Measurements from ENCODE around the gene SFT2D1.

SFT2D1 gene

DNA sequence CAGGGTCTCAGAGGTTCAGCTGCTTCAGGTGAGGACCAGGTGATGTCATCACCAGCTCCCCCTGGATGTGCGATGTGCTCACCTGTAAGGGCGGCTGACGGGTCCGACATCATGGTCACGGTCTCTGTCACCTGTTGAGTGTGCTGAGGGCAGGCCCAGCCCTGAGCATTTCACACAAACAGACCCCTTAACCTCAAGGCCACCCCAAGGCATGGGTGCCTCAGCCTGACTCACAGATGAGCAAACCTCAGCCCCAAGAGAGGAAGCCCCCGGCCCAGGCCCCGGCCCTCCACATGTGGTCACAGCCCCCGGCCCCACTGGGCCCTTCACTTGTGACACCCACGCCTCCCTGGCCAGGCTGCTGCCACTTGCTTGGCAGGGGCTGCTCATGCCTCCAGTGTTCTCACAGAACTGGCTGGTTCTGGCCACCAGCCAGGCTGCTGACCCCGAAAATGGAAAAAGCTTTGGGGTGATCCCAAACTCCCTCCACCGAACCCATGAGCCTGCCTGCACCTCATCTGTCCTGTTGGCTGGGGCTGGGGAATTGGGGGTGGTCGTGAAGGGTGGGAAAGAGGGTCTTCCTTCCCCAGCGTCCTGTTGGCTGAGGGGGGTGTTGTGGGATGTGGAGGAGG is 67.5 kb downstream of the SFT2D1 start:
- no peaks in the 10 kb centered on the region for H4K20me1 ChIP-seq (ENCODE audit: low read depth, low read length)
- no peaks in the 10 kb centered on the region for H3K9me2 ChIP-seq (replicated peaks; ENCODE audit: insufficient read depth, low read length)
- no peaks in the 10 kb centered on the region for H3K9me3 ChIP-seq (ENCODE audit: insufficient read depth, low read length)
- no peaks in the 10 kb centered on the region for H3F3A ChIP-seq (ENCODE audit: insufficient read depth)
- TF ChIP-seq EZH2phosphoT487 (conservative IDR thresholded peaks at IDR 0.05; ENCODE audit: low read length): no peak
- TF ChIP-seq CTCF (IDR thresholded peaks at IDR 0.05; ENCODE audit: insufficient read depth, low read length, poor library complexity, severe bottlenecking): no peak
- no peak overlapping the region for H3K4me3 ChIP-seq (ENCODE audit: insufficient read depth, low read length, poor library complexity, severe bottlenecking)
- H3K9ac ChIP-seq (ENCODE audit: low read length): no peak overlapping the region
- no peaks in the 10 kb centered on the region for H3K27me3 ChIP-seq (ENCODE audit: low read length)
- no peaks in the 10 kb centered on the region for H3K79me2 ChIP-seq (ENCODE audit: insufficient read depth, low read length)
- no peak overlapping the region for H3K27ac ChIP-seq (ENCODE audit: low read depth, low read length)
- H3K4me2 ChIP-seq (ENCODE audit: low read depth, low read length, poor library complexity, severe bottlenecking): no peak overlapping the region
- no peak overlapping the region for H2AFZ ChIP-seq (ENCODE audit: low read depth, low read length, severe bottlenecking)
- no peaks in the 10 kb centered on the region for H3K36me3 ChIP-seq (ENCODE audit: low read length)

DNA sequence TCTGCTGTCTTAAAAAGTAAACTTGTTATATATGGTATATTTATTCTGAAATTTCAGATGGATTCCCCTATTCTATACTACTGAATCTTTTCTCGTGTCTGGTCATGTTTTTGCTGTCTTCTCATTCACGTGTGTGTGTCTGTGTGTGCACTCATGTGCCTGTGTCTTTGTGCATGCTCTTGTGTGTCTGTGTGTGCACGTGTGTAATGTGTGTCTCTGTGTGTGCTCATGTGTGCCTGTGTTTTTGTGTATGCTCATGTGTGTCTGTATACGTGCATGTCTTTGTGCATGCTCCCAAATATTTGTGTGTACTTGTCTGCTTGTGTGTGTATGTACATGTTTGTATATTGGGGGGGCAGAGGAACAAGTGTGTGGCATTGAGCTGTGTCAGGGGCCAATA is 68.2 kb downstream of the SFT2D1 start:
- TF ChIP-seq CTCF (IDR thresholded peaks at IDR 0.05; ENCODE audit: insufficient read depth, low read length, poor library complexity, severe bottlenecking) (no peak), EZH2phosphoT487 (conservative IDR thresholded peaks at IDR 0.05; ENCODE audit: low read length) (no peak)
- no peaks in the 10 kb centered on the region for H3F3A ChIP-seq (ENCODE audit: insufficient read depth)
- H3K9me2 ChIP-seq (replicated peaks; ENCODE audit: insufficient read depth, low read length): no peaks in the 10 kb centered on the region
- no peak overlapping the region for H3K4me3 ChIP-seq (ENCODE audit: insufficient read depth, low read length, poor library complexity, severe bottlenecking)
- H3K4me2 ChIP-seq (ENCODE audit: low read depth, low read length, poor library complexity, severe bottlenecking): no peak overlapping the region
- H4K20me1 ChIP-seq (ENCODE audit: low read depth, low read length): no peaks in the 10 kb centered on the region
- H3K27me3 ChIP-seq (ENCODE audit: low read length): no peaks in the 10 kb centered on the region
- H3K79me2 ChIP-seq (ENCODE audit: insufficient read depth, low read length): no peaks in the 10 kb centered on the region
- no peaks in the 10 kb centered on the region for H3K9me3 ChIP-seq (ENCODE audit: insufficient read depth, low read length)
- no peak overlapping the region for H3K27ac ChIP-seq (ENCODE audit: low read depth, low read length)
- H3K9ac ChIP-seq (ENCODE audit: low read length): no peak overlapping the region
- H2AFZ ChIP-seq (ENCODE audit: low read depth, low read length, severe bottlenecking): no peak overlapping the region
- H3K36me3 ChIP-seq (ENCODE audit: low read length): no peaks in the 10 kb centered on the region

DNA sequence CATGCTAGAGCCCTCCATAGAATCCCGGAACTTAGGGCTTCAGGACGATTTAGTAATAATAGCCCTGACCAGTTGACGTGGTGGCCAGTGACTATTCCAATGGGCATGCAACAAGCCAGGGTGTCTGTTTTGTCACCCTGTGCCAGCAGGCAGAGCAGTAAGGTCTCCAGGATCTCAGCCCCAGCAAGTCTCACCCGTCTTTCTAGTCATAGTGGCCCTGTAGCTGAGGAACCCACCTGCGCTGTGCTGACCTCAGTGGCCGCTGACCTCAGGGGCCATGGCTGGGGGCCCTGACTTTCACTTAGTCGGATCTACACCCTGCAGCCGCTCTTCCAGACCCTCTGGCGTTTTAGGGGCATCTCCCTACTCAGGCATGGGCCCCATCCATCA is 71.0 kb downstream of the SFT2D1 start:
- Histone ChIP-seq H4K20me1 (ENCODE audit: low read depth, low read length) (no peaks in the 10 kb centered on the region), H3K27ac (ENCODE audit: low read depth, low read length) (no peak overlapping the region), H3K9ac (ENCODE audit: low read length) (no peak overlapping the region), H3K9me3 (ENCODE audit: insufficient read depth, low read length) (no peaks in the 10 kb centered on the region), H3K36me3 (ENCODE audit: low read length) (no peaks in the 10 kb centered on the region), H3K4me2 (ENCODE audit: low read depth, low read length, poor library complexity, severe bottlenecking) (no peak overlapping the region), H3K27me3 (ENCODE audit: low read length) (no peaks in the 10 kb centered on the region), H3K9me2 (replicated peaks; ENCODE audit: insufficient read depth, low read length) (no peaks in the 10 kb centered on the region), H3K79me2 (ENCODE audit: insufficient read depth, low read length) (no peaks in the 10 kb centered on the region), H2AFZ (ENCODE audit: low read depth, low read length, severe bottlenecking) (no peak overlapping the region), H3F3A (ENCODE audit: insufficient read depth) (no peaks in the 10 kb centered on the region), H3K4me3 (ENCODE audit: insufficient read depth, low read length, poor library complexity, severe bottlenecking) (no peak overlapping the region)
- TF ChIP-seq CTCF (IDR thresholded peaks at IDR 0.05; ENCODE audit: insufficient read depth, low read length, poor library complexity, severe bottlenecking): no peak
- TF ChIP-seq EZH2phosphoT487 (conservative IDR thresholded peaks at IDR 0.05; ENCODE audit: low read length): no peak
